ENCODE data around the gene ZMYND15. TPM values are rescaled to one million over a fixed set of nuclear protein-coding genes. Genes with fewer than 3 reads are reported as not detected.
"Not testable (repeated sequence)": the region's sequence is repeated elsewhere in the genome, so short reads cannot be mapped to it uniquely, and the experiment has no call there.

ZMYND15 gene
- total RNA-seq, 2 experiments from 2014 or later: 0.17 TPM; not detected in 1

- H3K4me1 Mint-ChIP-seq: peaks cover 52% of the 10 kb centered on the region
- DNase-seq (peak; percentile 99), ATAC-seq (ENCODE audit: low read depth) (peak; percentile 85)
- peaks cover 14% of the 10 kb centered on the region for H3K36me3 Mint-ChIP-seq
- H3K4me3 Mint-ChIP-seq: peak within 1 kb of the TSS; percentile 99
- H3K9me3 Mint-ChIP-seq: no peaks in the 10 kb centered on the region
- peak within 1 kb of the TSS; percentile 99 for H3K27ac Mint-ChIP-seq
- POLR2A ChIA-PET: interaction anchor here (0.5 to 2.1 kb wide), 16 partner anchors 12 to 258 kb away, joined by 3 to 15 read pairs (median 4); partner anchors contain the start of genes C17orf107, CHRNE, PFN1 and PLD2
- no peaks in the 10 kb centered on the region for H3K27me3 Mint-ChIP-seq
Measured at GRCh38 chr17:4709794-4710692, 29.6 kb upstream of the ZMYND15 start, which contains the start of gene ARRB2. Gene ARRB2, plus strand, starts transcription at chr17:4710632. Its CDS starts 90 bp downstream, at chr17:4710722.

GRCh38 chr17:4710693-4711634, 28.7 kb upstream of the ZMYND15 start:
- peak overlapping the region; percentile 99 for H3K4me3 Mint-ChIP-seq
- peak overlapping the region; percentile 99 for H3K27ac Mint-ChIP-seq
- DNase-seq: peak; percentile 63
- peaks cover 55% of the 10 kb centered on the region for H3K4me1 Mint-ChIP-seq
- H3K27me3 Mint-ChIP-seq: no peaks in the 10 kb centered on the region
- POLR2A ChIA-PET: interaction anchor here (0.6 to 2.1 kb wide), 15 partner anchors 7 to 257 kb away, joined by 3 to 15 read pairs (median 4); partner anchors contain the start of genes C17orf107, GLTPD2, PELP1 and PFN1
- ATAC-seq (ENCODE audit: low read depth): no peak
- peaks cover 22% of the 10 kb centered on the region for H3K36me3 Mint-ChIP-seq
- H3K9me3 Mint-ChIP-seq: no peaks in the 10 kb centered on the region

- no peaks in the 10 kb centered on the region for H3K9me3 Mint-ChIP-seq
- POLR2A ChIA-PET: interaction anchor here (0.9 to 2.1 kb wide), 5 partner anchors 8 to 95 kb away, joined by 3 to 8 read pairs (median 4); partner anchors contain the start of genes GLTPD2, PELP1 and PLD2
- H3K27ac Mint-ChIP-seq: peak overlapping the region; percentile 99
- H3K27me3 Mint-ChIP-seq: no peaks in the 10 kb centered on the region
- no peak for ATAC-seq (ENCODE audit: low read depth)
- peaks cover 22% of the 10 kb centered on the region for H3K36me3 Mint-ChIP-seq
- H3K4me3 Mint-ChIP-seq: peak overlapping the region; percentile 99
- H3K4me1 Mint-ChIP-seq: peaks cover 54% of the 10 kb centered on the region
- DNase-seq: no peak
Measured at GRCh38 chr17:4711661-4712181, 27.9 kb upstream of the ZMYND15 start.

GRCh38 chr17:4712526-4712925, 27.1 kb upstream of the ZMYND15 start:
- H3K9me3 Mint-ChIP-seq: no peaks in the 10 kb centered on the region
- DNase-seq (no peak), ATAC-seq (ENCODE audit: low read depth) (no peak)
- H3K27ac Mint-ChIP-seq: peak overlapping the region; percentile 99
- H3K4me3 Mint-ChIP-seq: peak overlapping the region; percentile 99
- POLR2A ChIA-PET: interaction anchor here (1.4 to 1.9 kb wide), 2 partner anchors 19 to 78 kb away, joined by 3 to 6 read pairs; no protein-coding TSS in a partner anchor
- no peaks in the 10 kb centered on the region for H3K27me3 Mint-ChIP-seq
- peaks cover 21% of the 10 kb centered on the region for H3K36me3 Mint-ChIP-seq
- H3K4me1 Mint-ChIP-seq: peaks cover 59% of the 10 kb centered on the region

GRCh38 chr17:4714340-4715062, 25.1 kb upstream of the ZMYND15 start:
- POLR2A ChIA-PET: interaction anchor here (0.9 to 2.0 kb wide), 10 partner anchors 9 to 233 kb away, joined by 3 to 7 read pairs (median 4); partner anchors contain the start of genes PELP1 and ZMYND15
- Mint-ChIP-seq H3K27ac (peak overlapping the region; percentile 95), H3K36me3 (peaks cover 30% of the 10 kb centered on the region), H3K4me1 (peaks cover 58% of the 10 kb centered on the region), H3K4me3 (peak overlapping the region; percentile 86)
- not testable (repeated sequence) for DNase-seq; ATAC-seq (ENCODE audit: low read depth); H3K9me3 Mint-ChIP-seq; H3K27me3 Mint-ChIP-seq

GRCh38 chr17:4715063-4715744, 24.4 kb upstream of the ZMYND15 start:
- peak overlapping the region; percentile 86 for H3K4me3 Mint-ChIP-seq
- peaks cover 55% of the 10 kb centered on the region for H3K4me1 Mint-ChIP-seq
- ATAC-seq (ENCODE audit: low read depth): peak; percentile 22
- DNase-seq: peak; percentile 74
- POLR2A ChIA-PET: interaction anchor here (0.9 to 2.0 kb wide), 7 partner anchors 9 to 75 kb away, joined by 3 to 7 read pairs (median 5); partner anchors contain the start of genes PELP1 and ZMYND15
- no peaks in the 10 kb centered on the region for H3K9me3 Mint-ChIP-seq
- no peaks in the 10 kb centered on the region for H3K27me3 Mint-ChIP-seq
- peak overlapping the region; percentile 95 for H3K27ac Mint-ChIP-seq
- H3K36me3 Mint-ChIP-seq: peaks cover 33% of the 10 kb centered on the region

- POLR2A ChIA-PET: interaction anchor here (1.3 kb wide), 1 partner anchor 13 kb away, joined by 3 read pairs; no protein-coding TSS in a partner anchor
- Mint-ChIP-seq H3K9me3 (no peaks in the 10 kb centered on the region), H3K27me3 (no peaks in the 10 kb centered on the region), H3K4me3 (peak overlapping the region; percentile 86), H3K27ac (peak overlapping the region; percentile 95), H3K36me3 (peaks cover 34% of the 10 kb centered on the region), H3K4me1 (peaks cover 56% of the 10 kb centered on the region)
- ATAC-seq (ENCODE audit: low read depth): no peak
- DNase-seq: no peak
Measured at GRCh38 chr17:4716081-4716480, 23.6 kb upstream of the ZMYND15 start.

GRCh38 chr17:4717791-4718190, 21.8 kb upstream of the ZMYND15 start:
- Mint-ChIP-seq H3K9me3 (no peaks in the 10 kb centered on the region), H3K4me3 (peak overlapping the region; percentile 71), H3K4me1 (peaks cover 40% of the 10 kb centered on the region), H3K27me3 (no peaks in the 10 kb centered on the region), H3K36me3 (peaks cover 40% of the 10 kb centered on the region), H3K27ac (peak overlapping the region; percentile 73)
- DNase-seq: no peak
- POLR2A ChIA-PET: no interaction called here
- no peak for ATAC-seq (ENCODE audit: low read depth)

GRCh38 chr17:4718276-4718675, 21.4 kb upstream of the ZMYND15 start:
- peaks cover 43% of the 10 kb centered on the region for H3K36me3 Mint-ChIP-seq

GRCh38 chr17:4719146-4719545, 20.5 kb upstream of the ZMYND15 start:
- H3K27ac Mint-ChIP-seq: peak overlapping the region; percentile 62
- H3K4me1 Mint-ChIP-seq: peaks cover 33% of the 10 kb centered on the region
- ATAC-seq (ENCODE audit: low read depth) (no peak), DNase-seq (no peak)
- no peak overlapping the region for H3K4me3 Mint-ChIP-seq
- H3K36me3 Mint-ChIP-seq: peaks cover 43% of the 10 kb centered on the region
- H3K27me3 Mint-ChIP-seq: no peaks in the 10 kb centered on the region
- H3K9me3 Mint-ChIP-seq: no peaks in the 10 kb centered on the region
- POLR2A ChIA-PET: interaction anchor here (0.7 to 1.5 kb wide), 2 partner anchors 11 to 990 kb away, joined by 4 to 6 read pairs; no protein-coding TSS in a partner anchor

More at GRCh38 chr17:4718276-4718675, 21.4 kb upstream of the ZMYND15 start:
- DNase-seq: no peak
- ATAC-seq (ENCODE audit: low read depth): no peak
- POLR2A ChIA-PET: interaction anchor here (0.5 to 0.7 kb wide), 2 partner anchors 10 to 990 kb away, joined by 3 to 4 read pairs; no protein-coding TSS in a partner anchor
- Mint-ChIP-seq H3K4me3 (peak overlapping the region; percentile 16), H3K9me3 (no peaks in the 10 kb centered on the region), H3K27ac (no peak overlapping the region), H3K27me3 (no peaks in the 10 kb centered on the region), H3K4me1 (peaks cover 39% of the 10 kb centered on the region)

GRCh38 chr17:4719684-4720221, 19.9 kb upstream of the ZMYND15 start:
- H3K9me3 Mint-ChIP-seq: no peaks in the 10 kb centered on the region
- POLR2A ChIA-PET: interaction anchor here (1.5 kb wide), 1 partner anchor 10 kb away, joined by 6 read pairs; no protein-coding TSS in a partner anchor
- peaks cover 32% of the 10 kb centered on the region for H3K4me1 Mint-ChIP-seq
- H3K27ac Mint-ChIP-seq: peak overlapping the region; percentile 62
- no peak overlapping the region for H3K4me3 Mint-ChIP-seq
- no peak for DNase-seq
- H3K27me3 Mint-ChIP-seq: peaks cover under 1% of the 10 kb centered on the region
- ATAC-seq (ENCODE audit: low read depth): no peak
- peaks cover 44% of the 10 kb centered on the region for H3K36me3 Mint-ChIP-seq

All from activated naive CD8-positive, alpha-beta T cell treated with anti-CD3 and anti-CD28 coated beads, Interleukin-2, amount 10 ng/mL, durations not matched to agents 7 days and 5 days (primary cell).